ENCODE measurements around the gene USP44. TPM values are rescaled to one million over a fixed set of nuclear protein-coding genes. Genes with fewer than 3 reads are reported as not detected.

USP44 gene
- total RNA-seq, 6 donors from 2014 or later, result 4.2 to 25.6 (median 11.5) TPM

DNA sequence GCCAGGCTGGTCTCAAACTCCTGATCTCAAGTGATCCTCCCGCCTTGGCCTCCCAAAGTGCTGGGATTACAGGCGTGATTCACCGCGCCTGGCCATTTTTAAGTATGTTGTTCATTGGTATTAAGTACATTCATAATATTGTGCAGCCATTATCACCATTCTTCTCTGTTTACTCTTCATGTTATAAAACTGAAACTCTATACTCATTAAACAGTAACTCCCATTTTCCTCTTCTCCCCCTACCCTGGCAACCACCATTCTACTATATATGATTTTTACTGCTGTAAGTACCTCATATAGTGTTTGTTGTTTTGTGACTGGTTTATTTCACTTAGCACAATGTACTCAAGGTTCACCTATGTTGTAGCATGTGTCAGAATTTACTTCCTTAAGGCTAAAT is 54.2 kb downstream of the USP44 start:
- H3K4me1 ChIP-seq, result no peaks in the 10 kb centered on the region
- peaks cover 7 to 81% (median 29%) of the 10 kb centered on the region in 4 donors for H3K36me3 ChIP-seq
- H3K27ac ChIP-seq, result no peak overlapping the region
- no peaks in the 10 kb centered on the region for H3K9me3 ChIP-seq
- TF ChIP-seq POLR2AphosphoS5 (IDR thresholded peaks at IDR 0.05) (no peak), EP300 (IDR thresholded peaks at IDR 0.05) (no peak)
- H3K27me3 ChIP-seq, result no peaks in the 10 kb centered on the region
- no peak for DNase-seq
- ATAC-seq (ENCODE audit: low FRiP score in 2 of 2), result no peak
- 93 to 99% methylated on average over 4 of the region's 4 CpGs for WGBS, 2 donors
- H3K4me3 ChIP-seq, result no peak overlapping the region

DNA sequence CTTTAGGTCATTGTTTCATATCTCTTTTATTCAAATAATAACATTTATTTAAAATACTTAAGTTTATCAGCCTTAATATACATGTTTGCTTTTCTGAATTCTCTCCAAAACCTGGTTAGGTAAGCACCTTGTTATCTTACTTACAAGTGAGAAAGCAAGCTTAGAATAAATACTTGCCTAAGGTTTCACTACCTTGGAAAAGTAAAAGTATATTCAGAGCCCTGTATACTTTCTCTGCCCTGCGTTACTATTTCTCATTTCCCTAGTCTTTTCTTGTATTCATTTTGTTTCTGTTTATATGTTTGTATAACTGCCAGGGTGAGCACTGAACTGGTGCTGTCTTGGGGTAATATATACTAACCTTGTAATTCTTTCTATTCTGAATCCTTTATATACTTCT is 55.8 kb downstream of the USP44 start:
- H3K4me3 ChIP-seq, result no peak overlapping the region
- no peaks in the 10 kb centered on the region for H3K4me1 ChIP-seq
- ATAC-seq (ENCODE audit: low FRiP score in 2 of 2), result no peak
- TF ChIP-seq POLR2AphosphoS5 (IDR thresholded peaks at IDR 0.05), result no peak
- TF ChIP-seq EP300 (IDR thresholded peaks at IDR 0.05), result no peak
- TF ChIP-seq, protein P1, sequence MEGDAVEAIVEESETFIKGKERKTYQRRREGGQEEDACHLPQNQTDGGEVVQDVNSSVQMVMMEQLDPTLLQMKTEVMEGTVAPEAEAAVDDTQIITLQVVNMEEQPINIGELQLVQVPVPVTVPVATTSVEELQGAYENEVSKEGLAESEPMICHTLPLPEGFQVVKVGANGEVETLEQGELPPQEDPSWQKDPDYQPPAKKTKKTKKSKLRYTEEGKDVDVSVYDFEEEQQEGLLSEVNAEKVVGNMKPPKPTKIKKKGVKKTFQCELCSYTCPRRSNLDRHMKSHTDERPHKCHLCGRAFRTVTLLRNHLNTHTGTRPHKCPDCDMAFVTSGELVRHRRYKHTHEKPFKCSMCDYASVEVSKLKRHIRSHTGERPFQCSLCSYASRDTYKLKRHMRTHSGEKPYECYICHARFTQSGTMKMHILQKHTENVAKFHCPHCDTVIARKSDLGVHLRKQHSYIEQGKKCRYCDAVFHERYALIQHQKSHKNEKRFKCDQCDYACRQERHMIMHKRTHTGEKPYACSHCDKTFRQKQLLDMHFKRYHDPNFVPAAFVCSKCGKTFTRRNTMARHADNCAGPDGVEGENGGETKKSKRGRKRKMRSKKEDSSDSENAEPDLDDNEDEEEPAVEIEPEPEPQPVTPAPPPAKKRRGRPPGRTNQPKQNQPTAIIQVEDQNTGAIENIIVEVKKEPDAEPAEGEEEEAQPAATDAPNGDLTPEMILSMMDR (IDR thresholded peaks at IDR 0.05), result no peak
- TF ChIP-seq POLR2A (IDR thresholded peaks at IDR 0.05), result no peak
- DNase-seq, result no peak
- 78 to 81% methylated on average over 1 of the region's 1 CpG for WGBS, 2 donors
- peak overlapping the region in 2 of 4 donors; percentile 8 to 19 for H3K27ac ChIP-seq
- no peaks in the 10 kb centered on the region for H3K27me3 ChIP-seq
- no peaks in the 10 kb centered on the region for H3K9me3 ChIP-seq
- peaks cover 7 to 85% (median 35%) of the 10 kb centered on the region in 4 donors for H3K36me3 ChIP-seq

DNA sequence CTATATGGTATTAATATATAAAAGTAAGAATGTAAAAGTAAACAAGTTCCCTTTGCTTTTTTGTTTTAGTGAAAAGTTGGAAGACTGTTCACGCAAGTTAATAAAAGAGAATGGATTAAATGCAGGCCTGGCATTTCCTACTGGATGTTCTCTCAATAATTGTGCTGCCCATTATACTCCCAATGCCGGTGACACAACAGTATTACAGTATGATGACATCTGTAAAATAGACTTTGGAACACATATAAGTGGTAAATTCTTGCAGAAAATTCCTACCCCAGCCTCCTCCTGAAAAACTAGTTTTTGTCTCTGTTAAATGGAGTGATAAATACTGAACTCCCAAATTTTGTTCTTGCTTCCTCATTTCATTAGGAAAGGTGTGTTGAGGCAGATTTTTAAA is 56.4 kb downstream of the USP44 start:
- Histone ChIP-seq H3K4me1 (no peaks in the 10 kb centered on the region), H3K9me3 (no peaks in the 10 kb centered on the region), H3K36me3 (peaks cover 7 to 85% (median 35%) of the 10 kb centered on the region in 4 donors), H3K4me3 (no peak overlapping the region), H3K27ac (no peak overlapping the region), H3K27me3 (no peaks in the 10 kb centered on the region)
- WGBS, 2 donors, result 84% methylated on average over 2 of the region's 2 CpGs
- no peak for DNase-seq
- ATAC-seq (ENCODE audit: low FRiP score in 2 of 2), result no peak
- TF ChIP-seq EP300 (IDR thresholded peaks at IDR 0.05), result no peak
- TF ChIP-seq, protein P1 (IDR thresholded peaks at IDR 0.05), result no peak

DNA sequence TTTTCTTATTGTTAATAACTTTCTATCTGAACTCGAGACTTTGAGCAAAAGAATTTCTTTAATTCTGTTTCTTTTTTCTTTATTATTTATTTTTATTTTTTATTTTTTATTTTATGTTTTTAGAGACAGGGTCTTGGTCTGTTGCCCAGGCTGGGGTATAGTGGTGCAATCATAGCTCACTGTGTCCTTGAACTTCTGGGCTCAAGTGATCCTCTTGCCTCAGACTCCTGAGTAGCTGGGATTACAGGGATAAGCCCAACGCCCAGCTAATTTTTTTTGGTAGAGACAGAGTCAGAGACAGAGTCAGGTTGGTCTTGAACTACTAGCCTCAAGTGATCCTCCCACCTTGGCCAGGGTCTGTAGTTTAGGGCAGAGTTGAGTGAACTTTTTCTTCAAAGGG is 58.8 kb downstream of the USP44 start:
- 86 to 89% methylated on average over 2 of the region's 2 CpGs for WGBS, 2 donors
- ATAC-seq (ENCODE audit: low FRiP score in 2 of 2) (no peak), DNase-seq (no peak)
- Histone ChIP-seq H3K4me3 (no peak overlapping the region), H3K27ac (no peak overlapping the region), H3K4me1 (no peaks in the 10 kb centered on the region), H3K36me3 (peaks cover 5 to 85% (median 28%) of the 10 kb centered on the region in 4 donors), H3K27me3 (no peaks in the 10 kb centered on the region), H3K9me3 (no peaks in the 10 kb centered on the region)
- TF ChIP-seq POLR2A (IDR thresholded peaks at IDR 0.05) (no peak), POLR2AphosphoS5 (IDR thresholded peaks at IDR 0.05) (no peak), EP300 (IDR thresholded peaks at IDR 0.05) (no peak)
- TF ChIP-seq, protein P1 (IDR thresholded peaks at IDR 0.05), result no peak

DNA sequence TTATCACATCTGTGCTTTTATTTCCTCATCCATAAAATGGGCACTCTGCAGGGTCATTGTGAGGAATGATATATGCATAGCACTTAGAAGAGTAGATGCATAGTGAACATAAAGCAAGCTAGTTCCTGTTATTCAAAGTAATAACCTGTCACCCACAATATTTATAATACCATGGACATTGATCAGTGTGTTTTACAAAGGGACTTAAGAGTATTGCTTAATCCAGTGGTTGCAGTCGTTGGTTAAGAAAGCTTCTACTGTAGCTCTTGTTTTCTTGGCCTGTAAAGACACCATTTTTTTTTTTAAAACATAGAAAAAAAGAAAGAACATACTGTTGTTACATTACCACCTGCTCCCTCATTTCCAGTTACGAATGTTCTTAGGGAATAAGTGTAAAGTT is 64.3 kb downstream of the USP44 start:
- WGBS, 2 donors, result 60 to 66% methylated on average over 2 of the region's 2 CpGs
- Histone ChIP-seq H3K27ac (no peak overlapping the region), H3K27me3 (no peaks in the 10 kb centered on the region), H3K4me1 (peaks cover 0 to 17% (median 8%) of the 10 kb centered on the region in 4 donors), H3K36me3 (peaks cover 0 to 65% (median 21%) of the 10 kb centered on the region in 4 donors), H3K9me3 (no peaks in the 10 kb centered on the region), H3K4me3 (no peak overlapping the region)
- DNase-seq, result no peak
- TF ChIP-seq, protein P1 (IDR thresholded peaks at IDR 0.05), result no peak
- TF ChIP-seq POLR2A (IDR thresholded peaks at IDR 0.05), result no peak
- TF ChIP-seq POLR2AphosphoS5 (IDR thresholded peaks at IDR 0.05), result no peak
- no peak for TF ChIP-seq EP300 (IDR thresholded peaks at IDR 0.05)
- ATAC-seq (ENCODE audit: low FRiP score in 2 of 2), result no peak
